ENCODE measurements around the gene BNIP3.
"Not testable (repeated sequence)": the region's sequence is repeated elsewhere in the genome, so short reads cannot be mapped to it uniquely, and the experiment has no call there.

BNIP3 gene

GRCh38 chr10:132001238-132001972 lies 19.7 kb upstream of the BNIP3 start:
- no peak for DNase-seq

- no peak for DNase-seq
Observed at GRCh38 chr10:131998845-131999681, 17.3 kb upstream of the BNIP3 start.

- DNase-seq: no peak
Observed at GRCh38 chr10:131998050-131998844, 16.5 kb upstream of the BNIP3 start.

- no peak for DNase-seq
Observed at GRCh38 chr10:131997366-131998049, 15.8 kb upstream of the BNIP3 start.

- no peak for DNase-seq
Observed at GRCh38 chr10:131996466-131997365, 15.0 kb upstream of the BNIP3 start.

- DNase-seq: no peak
Observed at GRCh38 chr10:131994435-131994834, 12.7 kb upstream of the BNIP3 start.

- no peak for DNase-seq
Observed at GRCh38 chr10:131993275-131993674, 11.6 kb upstream of the BNIP3 start.

GRCh38 chr10:131991726-131992125 lies 10.0 kb upstream of the BNIP3 start:
- no peak for DNase-seq

- DNase-seq: not testable (repeated sequence)
Observed at GRCh38 chr10:131987786-131988185, 6.1 kb upstream of the BNIP3 start.

GRCh38 chr10:131987301-131987700 lies 5.6 kb upstream of the BNIP3 start:
- not testable (repeated sequence) for DNase-seq

GRCh38 chr10:131986851-131987250 lies 5.1 kb upstream of the BNIP3 start:
- not testable (repeated sequence) for DNase-seq

GRCh38 chr10:131983780-131984179 lies 2.1 kb upstream of the BNIP3 start:
- no peak for DNase-seq

- no peak for DNase-seq
Observed at GRCh38 chr10:131982796-131983195, 1.1 kb upstream of the BNIP3 start.

GRCh38 chr10:131982185-131982756 lies 548 bp upstream of the BNIP3 start:
- no peak for DNase-seq

- DNase-seq: no peak
Observed at GRCh38 chr10:131980761-131981428, 828 bp downstream of the BNIP3 start.

GRCh38 chr10:131980321-131980720 lies 1.4 kb downstream of the BNIP3 start:
- DNase-seq: no peak

- no peak for DNase-seq
Observed at GRCh38 chr10:131979821-131980270, 1.9 kb downstream of the BNIP3 start.

GRCh38 chr10:131979336-131979735 lies 2.4 kb downstream of the BNIP3 start:
- no peak for DNase-seq

GRCh38 chr10:131978851-131979250 lies 2.9 kb downstream of the BNIP3 start:
- DNase-seq: no peak

GRCh38 chr10:131978366-131978765 lies 3.4 kb downstream of the BNIP3 start:
- no peak for DNase-seq
